Lower lobe of right lung (tissue), 2 donors: ENCODE measurements around the gene GMDS. TPM values are rescaled to one million over a fixed set of nuclear protein-coding genes. Genes with fewer than 3 reads are reported as not detected.

ENCODE experiments used
- ATAC-seq, 2 donors: fragments of 200-7000 bp; cut with Tn5 transposase; one replicate each; pipeline ENCODE4 v1.9.1; 2020 to 2022; ENCODE audit warnings: mild to moderate bottlenecking in 2 of 2, moderate library complexity in 2 of 2
- DNase-seq: peaks from one replicate; pipeline ENCODE4 v3.0.0-alpha.2; 2020
- H3K27ac ChIP-seq: fragments of 200-600 bp; one replicate; pipeline ENCODE4 v1.8.0; 2022
- H3K27me3 ChIP-seq: fragments of 200-600 bp; one replicate; pipeline ENCODE4 v1.8.0; 2022; ENCODE audit warnings: low read depth
- H3K36me3 ChIP-seq: fragments of 200-600 bp; one replicate; pipeline ENCODE4 v1.8.0; 2022; ENCODE audit warnings: mild to moderate bottlenecking
- H3K4me1 ChIP-seq: fragments of 200-600 bp; one replicate; pipeline ENCODE4 v1.8.0; 2022
- H3K4me3 ChIP-seq: fragments of 200-600 bp; one replicate; pipeline ENCODE4 v1.8.0; 2022; ENCODE audit warnings: mild to moderate bottlenecking
- H3K9me3 ChIP-seq: fragments of 200-600 bp; one replicate; pipeline ENCODE4 v1.8.0; 2022
- intact Hi-C: fragments of 100-400 bp; cut with DNase I; formaldehyde crosslinking; loops from one replicate; pipeline ENCODE4 v1.11.0; 2022
- total RNA-seq: library from RNA; stranded (reverse); fragmentation: NEBNext Ultra II Directional; extraction: Animal tissue kit (Norgen Biotek cat#: 25700); gene quantifications from one replicate; pipeline ENCODE4 v1.2.1, GENCODE V29; 2021
- TF ChIP-seq, protein P1 (sequence below): fragments of 200-600 bp; IDR thresholded peaks from one replicate; pipeline ENCODE4 v1.8.0; 2022; ENCODE audit warnings: antibody characterized with exemption, mild to moderate bottlenecking
- donor health status: DM: no; HTN: yes; CAD: no; lungs with severe emphysema.

Gene GMDS
- total RNA-seq, 1 donor from 2014 or later: 12.7 TPM

DNA sequence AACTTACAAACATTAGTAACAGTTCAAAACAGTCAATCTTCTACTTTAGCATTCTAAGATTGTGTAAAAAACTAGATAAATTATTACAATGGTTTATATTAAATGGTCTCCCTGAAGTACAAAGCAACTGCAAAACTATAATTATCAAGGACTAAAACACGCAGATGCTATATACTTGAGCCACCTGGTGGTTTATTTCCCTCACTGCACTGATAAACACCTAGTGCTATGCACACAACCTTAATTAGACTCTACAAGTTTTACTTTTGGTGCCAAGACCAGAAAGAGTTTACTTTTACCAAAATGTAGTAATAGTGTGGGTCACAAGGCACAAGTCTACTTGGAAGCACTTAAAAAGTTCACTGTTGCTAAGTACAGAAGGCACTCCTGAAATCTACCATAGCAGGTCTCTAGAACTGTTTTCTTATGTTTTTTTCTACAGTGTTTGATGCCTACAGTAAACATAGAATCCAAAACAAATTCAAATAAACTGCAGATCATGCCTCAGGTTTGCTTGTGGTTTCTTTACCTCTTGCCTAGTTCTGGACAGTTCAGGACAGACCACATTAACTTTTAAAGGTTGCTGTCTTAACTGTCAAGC, 49.2 kb downstream of the GMDS start:
- TF ChIP-seq, protein P1, sequence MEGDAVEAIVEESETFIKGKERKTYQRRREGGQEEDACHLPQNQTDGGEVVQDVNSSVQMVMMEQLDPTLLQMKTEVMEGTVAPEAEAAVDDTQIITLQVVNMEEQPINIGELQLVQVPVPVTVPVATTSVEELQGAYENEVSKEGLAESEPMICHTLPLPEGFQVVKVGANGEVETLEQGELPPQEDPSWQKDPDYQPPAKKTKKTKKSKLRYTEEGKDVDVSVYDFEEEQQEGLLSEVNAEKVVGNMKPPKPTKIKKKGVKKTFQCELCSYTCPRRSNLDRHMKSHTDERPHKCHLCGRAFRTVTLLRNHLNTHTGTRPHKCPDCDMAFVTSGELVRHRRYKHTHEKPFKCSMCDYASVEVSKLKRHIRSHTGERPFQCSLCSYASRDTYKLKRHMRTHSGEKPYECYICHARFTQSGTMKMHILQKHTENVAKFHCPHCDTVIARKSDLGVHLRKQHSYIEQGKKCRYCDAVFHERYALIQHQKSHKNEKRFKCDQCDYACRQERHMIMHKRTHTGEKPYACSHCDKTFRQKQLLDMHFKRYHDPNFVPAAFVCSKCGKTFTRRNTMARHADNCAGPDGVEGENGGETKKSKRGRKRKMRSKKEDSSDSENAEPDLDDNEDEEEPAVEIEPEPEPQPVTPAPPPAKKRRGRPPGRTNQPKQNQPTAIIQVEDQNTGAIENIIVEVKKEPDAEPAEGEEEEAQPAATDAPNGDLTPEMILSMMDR: peak; percentile 79

DNA sequence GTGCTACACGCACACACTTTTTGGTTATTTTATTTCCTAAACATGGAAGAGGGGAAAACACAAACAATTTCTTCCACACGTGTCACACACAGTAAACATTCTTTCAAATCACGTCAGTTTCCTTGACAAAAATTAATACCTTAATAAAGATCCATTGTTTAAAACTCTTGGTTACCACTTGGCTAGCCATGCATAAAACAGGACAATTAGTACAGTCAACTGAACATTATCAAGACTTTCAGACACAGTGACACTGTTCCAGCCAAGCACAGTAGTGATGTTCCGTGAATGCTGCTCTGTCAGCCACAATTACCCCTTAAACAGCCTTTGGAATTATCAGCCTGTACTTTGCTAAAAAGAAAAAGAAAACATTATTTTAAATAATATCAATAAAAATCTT, 50.8 kb downstream of the GMDS start:
- Histone ChIP-seq H3K27me3 (no peaks in the 10 kb centered on the region), H3K4me1 (peaks cover 11% of the 10 kb centered on the region), H3K9me3 (no peaks in the 10 kb centered on the region), H3K4me3 (no peak overlapping the region), H3K27ac (no peak overlapping the region), H3K36me3 (no peaks in the 10 kb centered on the region)
- intact Hi-C loops: loop anchor here (10.0 kb wide), 1 partner anchor 590 kb away; the partner anchor contains the start of gene FOXC1
- DNase-seq (no peak), ATAC-seq (no peak)
- TF ChIP-seq, protein P1: no peak

More for the DNA sequence above, 49.2 kb downstream of the GMDS start:
- Histone ChIP-seq H3K4me3 (no peak overlapping the region), H3K9me3 (no peaks in the 10 kb centered on the region), H3K27me3 (no peaks in the 10 kb centered on the region), H3K36me3 (no peaks in the 10 kb centered on the region), H3K4me1 (peaks cover 11% of the 10 kb centered on the region), H3K27ac (no peak overlapping the region)
- peak; percentile 87 for ATAC-seq
- intact Hi-C loops: loop anchor here (10.0 kb wide), 1 partner anchor 591 kb away; the partner anchor contains the start of gene FOXC1
- DNase-seq: no peak

DNA sequence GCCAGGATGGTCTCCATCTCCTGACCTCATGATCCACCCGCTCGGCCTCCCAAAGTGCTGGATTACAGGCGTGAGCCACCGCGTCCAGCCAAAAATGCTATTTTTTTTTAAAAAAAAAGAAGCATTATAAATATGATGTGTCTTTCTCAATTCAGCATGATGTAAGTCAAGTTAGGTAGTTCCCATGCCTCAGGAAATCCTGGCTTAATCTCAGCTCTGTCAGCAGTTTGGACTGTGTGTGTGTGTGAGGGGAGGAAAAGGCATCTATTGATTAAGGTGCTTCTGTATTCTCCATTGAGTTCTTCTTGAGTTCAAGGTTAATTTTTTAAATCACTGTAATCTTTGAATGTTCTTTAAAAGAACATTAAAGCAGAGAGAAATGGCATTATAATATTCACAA, 51.5 kb downstream of the GMDS start:
- intact Hi-C loops: loop anchor here (10.0 kb wide), 1 partner anchor 589 kb away; the partner anchor contains the start of gene FOXC1

DNA sequence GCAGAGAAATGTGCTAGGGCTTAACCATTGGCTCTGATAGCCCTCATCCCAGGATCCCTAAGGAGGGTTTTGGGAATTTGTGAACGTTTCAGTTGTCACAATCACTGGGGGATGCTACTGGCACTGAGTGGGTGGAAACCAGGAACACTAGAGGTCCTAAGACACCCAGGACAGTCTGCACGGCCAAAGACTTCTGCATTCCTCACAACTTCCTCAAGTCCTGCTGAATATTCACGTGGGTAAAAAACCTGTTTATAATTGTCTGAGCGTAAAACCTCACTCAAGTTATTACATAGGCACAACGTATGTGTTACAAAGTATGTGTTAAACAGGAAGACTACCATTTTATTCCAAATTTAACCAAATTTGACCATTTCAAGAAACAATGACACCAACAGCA, 52.4 kb downstream of the GMDS start:
- no peaks in the 10 kb centered on the region for H3K9me3 ChIP-seq
- H3K4me1 ChIP-seq: peaks cover 11% of the 10 kb centered on the region
- DNase-seq: no peak
- no peaks in the 10 kb centered on the region for H3K27me3 ChIP-seq
- no peak for ATAC-seq
- no peaks in the 10 kb centered on the region for H3K36me3 ChIP-seq
- intact Hi-C loops: loop anchor here (10.0 kb wide), 1 partner anchor 588 kb away; the partner anchor contains the start of gene FOXC1
- TF ChIP-seq, protein P1: no peak
- H3K4me3 ChIP-seq: no peak overlapping the region
- H3K27ac ChIP-seq: no peak overlapping the region

More for the DNA sequence above, 51.5 kb downstream of the GMDS start:
- Histone ChIP-seq H3K4me3 (no peak overlapping the region), H3K36me3 (no peaks in the 10 kb centered on the region), H3K27ac (no peak overlapping the region), H3K4me1 (peaks cover 11% of the 10 kb centered on the region), H3K9me3 (no peaks in the 10 kb centered on the region), H3K27me3 (no peaks in the 10 kb centered on the region)
- ATAC-seq (no peak), DNase-seq (no peak)
- TF ChIP-seq, protein P1: no peak

DNA sequence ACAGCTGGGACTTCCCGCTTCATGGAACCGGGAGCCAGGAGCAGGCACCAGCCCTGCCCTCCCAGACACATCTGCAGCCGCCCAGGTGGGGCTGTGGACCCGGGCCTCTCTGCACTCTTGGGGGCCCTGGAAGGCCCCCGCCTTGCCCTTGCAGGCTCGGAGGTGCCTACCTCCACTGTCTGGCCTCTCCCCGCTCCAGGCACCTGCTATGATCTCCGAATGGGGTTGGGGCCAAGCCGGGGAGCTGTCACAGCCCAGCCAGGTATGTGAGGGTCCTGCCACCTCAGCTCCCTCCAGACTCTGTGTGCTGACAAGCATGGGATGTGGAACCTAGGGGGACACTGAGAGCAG, 54.0 kb downstream of the GMDS start:
- Histone ChIP-seq H3K27me3 (no peaks in the 10 kb centered on the region), H3K4me3 (no peak overlapping the region), H3K36me3 (no peaks in the 10 kb centered on the region), H3K9me3 (no peaks in the 10 kb centered on the region), H3K27ac (no peak overlapping the region), H3K4me1 (peaks cover 3% of the 10 kb centered on the region)
- DNase-seq (no peak), ATAC-seq (peak in 1 of 2 donors; percentile 7)
- TF ChIP-seq, protein P1: no peak
- intact Hi-C loops: loop anchor here (10.0 kb wide), 1 partner anchor 587 kb away; the partner anchor contains the start of gene FOXC1
